ENCODE measurements around the gene ANKRD60.
A peak's percentile ranks its signal among the peaks of the same experiment; 100 is the strongest.

Gene ANKRD60

DNA sequence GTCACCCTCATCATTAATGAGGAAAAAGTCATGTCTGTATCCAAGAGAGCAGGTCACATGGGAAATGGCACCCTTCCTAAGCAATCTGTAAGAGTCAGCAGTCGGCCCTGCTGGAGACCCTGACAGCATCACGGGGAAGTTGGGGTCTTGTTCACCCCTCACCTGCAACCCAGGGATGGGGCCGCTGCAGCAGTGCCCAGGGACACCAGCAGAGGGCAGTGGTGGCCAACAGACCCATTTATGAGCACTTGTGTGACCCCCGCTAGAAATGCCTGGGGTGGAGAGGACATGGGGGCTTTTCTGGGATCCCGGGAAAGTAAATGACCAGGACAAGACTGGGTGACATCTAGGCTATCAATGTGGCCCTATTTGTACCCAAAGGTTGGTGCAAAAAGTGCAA is 35.9 kb downstream of the ANKRD60 start:
- DNase-seq (ENCODE audit: low read depth): no peak

DNA sequence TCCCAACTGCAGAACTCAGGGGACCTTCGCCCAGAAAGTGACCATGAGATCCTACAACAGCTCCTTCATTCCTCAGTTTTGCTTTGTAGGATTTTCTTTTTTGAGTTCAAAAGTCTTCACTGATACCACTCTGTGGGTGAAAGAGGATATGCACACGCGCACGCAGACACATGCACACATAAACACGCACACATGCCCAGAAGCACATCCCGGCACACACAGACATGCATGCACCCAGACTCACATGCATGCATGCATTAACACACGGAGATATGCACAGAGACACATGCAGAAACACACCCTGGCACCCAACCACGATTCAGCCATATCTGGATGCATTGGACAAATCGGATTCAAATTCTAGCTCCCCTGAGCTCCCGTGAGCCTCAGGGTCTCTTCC is 36.4 kb downstream of the ANKRD60 start:
- no peak for DNase-seq (ENCODE audit: low read depth)

DNA sequence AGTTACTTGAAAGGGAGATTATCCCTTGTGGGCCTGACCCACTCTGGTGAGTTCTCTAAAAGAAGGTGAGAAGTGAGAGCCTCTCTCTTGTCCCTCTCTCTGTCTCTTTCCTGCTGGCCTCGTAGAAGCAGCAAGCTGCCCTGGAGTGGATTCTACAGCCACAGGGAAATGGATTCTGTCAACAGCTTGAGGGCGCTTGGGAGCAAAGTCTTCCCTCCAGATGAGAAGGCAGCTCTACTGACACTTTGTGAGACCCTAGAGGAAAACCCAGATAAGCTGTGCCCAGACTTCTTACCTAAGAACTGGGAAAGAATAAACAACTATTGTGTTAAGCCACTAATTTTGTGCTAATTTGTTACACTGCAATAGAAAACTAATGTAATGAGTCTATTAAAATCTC is 39.9 kb downstream of the ANKRD60 start:
- no peak for DNase-seq (ENCODE audit: low read depth)

DNA sequence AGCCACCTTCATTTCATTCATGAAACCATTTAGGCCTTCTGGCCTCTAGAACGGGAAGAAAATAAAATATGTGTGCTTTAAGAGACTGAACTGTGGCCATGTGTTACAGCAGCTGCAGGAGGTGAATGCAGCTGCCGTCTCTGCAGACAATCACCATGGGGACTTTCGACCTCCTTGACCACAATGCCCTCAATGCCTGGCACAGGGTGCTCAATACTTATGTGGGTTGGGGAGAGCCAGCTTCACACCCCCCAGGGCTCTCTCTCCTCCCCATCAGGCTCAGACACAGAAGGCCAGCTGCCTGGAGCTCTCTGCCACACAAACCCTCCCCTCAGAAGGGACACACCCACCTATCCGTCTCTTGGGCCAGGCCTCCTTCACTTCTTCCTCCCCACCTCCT is 43.5 kb downstream of the ANKRD60 start:
- no peak for DNase-seq (ENCODE audit: low read depth)

DNA sequence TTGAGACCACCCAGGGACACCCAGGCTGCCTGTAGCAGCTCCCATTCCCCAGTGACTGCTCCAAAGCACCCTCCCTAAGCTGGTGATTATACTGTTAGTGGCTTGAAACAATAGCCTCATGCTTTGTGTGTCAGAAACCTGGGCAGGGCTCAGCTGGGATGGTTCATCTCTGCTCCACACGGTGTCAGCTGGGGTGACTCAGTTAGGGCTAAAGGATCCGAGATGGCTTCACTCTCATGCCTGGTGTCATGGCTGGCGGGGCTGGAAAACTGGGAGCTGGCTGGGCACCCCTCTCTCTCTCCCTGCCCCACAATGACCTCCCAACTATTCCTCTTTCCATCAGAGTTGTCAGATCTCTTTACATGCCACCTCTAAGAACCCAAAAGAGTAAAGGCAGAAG is 44.4 kb downstream of the ANKRD60 start:
- DNase-seq (ENCODE audit: low read depth): no peak

DNA sequence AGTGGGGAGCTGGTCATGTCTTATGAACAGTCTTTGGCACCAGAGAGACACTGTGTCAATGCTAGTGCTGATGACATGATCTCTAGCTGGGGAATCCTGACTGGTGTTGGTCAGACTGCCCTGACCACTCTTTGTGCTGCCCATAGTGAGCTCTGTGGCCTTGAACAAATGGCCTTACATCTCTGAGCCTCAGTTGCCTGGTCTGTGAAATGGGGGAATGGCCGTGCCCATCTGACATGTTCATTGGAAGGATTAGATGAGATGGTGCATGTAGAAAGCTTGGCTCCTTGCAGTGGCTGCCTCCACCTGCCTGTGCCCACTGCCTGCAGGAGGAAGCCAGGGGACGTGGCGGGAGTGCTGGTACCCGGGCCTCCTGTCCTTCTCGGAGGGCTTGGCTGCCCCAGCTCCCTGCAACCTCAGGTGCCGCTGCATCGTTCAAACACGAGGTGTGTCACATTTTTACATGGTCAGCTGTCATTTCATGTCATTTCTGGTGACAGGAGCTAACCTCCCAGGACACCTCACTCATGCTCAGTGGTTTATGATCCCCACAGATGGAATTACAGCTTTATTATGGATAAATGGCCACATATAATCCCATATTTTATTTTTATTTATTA is 45.8 kb downstream of the ANKRD60 start:
- no peak for DNase-seq (ENCODE audit: low read depth)

DNA sequence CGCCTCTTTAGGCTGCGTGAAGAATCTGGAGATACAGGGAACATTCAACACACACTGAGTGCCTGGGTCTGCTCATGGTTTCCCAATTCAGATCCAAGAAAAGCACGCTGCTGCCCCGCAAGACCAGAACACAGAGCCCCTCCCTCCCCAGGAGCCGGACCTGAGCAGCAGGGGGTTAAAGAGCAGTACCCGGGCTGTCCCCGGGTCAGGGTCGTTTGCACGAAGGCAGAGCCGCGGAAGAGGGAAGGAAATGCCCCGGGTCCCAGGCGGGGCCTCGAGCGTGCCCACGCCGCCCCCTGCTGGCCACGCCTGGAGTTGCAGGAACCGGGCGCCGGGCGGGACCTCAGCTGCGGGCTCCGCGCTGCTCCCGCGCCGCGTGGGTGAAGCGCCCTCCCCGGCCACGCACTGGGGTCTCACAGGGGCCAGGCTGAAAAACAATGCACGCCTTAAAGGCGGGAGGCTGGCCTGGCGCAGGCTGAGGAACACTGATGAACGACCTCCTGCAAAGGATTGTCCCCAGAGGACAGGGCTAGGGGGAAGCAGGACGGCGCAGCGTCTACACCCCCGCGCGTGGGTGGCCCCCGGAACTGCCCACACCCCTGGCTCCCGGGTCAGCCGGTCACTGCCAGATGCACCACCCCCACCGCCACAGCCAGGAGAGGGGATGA is 48.9 kb downstream of the ANKRD60 start:
- peak; percentile 69 for DNase-seq (ENCODE audit: low read depth)

DNA sequence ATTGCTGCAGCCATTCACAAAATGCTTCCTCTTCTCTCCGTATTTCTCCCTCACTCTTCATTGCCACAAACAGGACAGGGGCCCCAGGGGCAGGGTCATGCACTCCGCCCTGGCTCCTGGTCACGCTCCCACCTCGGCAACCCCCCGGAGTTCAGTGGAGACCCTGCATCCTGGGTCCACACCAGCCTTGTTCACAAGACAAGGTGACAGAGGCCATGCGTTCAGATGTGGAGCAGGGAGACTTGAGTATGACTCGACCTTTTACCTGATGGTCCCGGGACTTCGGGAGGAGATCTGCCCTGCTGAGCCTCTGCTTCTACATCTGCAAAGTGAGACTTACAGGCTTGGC is 49.4 kb downstream of the ANKRD60 start:
- DNase-seq (ENCODE audit: low read depth): no peak

DNA sequence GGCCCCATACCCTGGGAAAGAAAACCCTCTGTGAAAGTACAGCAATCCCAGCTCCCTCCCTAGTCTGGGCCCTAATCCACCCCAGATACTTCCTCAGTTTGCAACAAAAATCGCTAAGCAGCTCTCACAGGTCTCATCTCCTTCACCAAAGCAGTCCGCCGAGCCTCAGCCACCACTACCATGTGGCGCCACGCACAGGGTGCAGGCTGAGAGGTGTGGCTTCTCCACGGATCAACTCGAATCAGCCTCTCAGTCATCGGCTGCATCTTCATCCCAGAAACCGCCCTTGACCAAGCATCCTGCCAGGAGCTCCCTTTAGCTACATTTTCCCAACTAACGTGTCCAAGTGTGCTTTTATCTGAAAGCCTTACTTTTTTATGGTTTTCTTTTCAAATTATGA is 50.7 kb downstream of the ANKRD60 start:
- no peak for DNase-seq (ENCODE audit: low read depth)

DNA sequence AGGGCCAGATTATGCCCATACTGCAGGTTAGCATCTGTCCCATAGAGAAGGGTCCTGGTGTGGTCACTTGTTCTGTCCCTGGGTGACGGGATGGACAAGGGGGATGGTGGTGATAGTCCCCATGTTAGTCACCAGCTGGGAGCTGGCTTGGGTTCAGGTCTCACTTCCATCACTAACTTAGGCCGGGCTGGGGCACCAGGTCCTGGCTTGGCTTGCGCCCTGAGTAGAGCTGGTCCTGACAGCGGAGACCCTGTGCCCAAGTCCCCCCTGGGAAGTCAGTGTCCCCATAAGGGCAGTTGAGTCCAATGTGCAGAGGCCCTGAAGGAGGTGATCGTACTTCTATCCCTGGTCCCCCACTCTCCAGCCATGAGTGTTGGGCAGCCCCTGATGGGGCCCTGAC is 52.6 kb downstream of the ANKRD60 start:
- no peak for DNase-seq (ENCODE audit: low read depth)

DNA sequence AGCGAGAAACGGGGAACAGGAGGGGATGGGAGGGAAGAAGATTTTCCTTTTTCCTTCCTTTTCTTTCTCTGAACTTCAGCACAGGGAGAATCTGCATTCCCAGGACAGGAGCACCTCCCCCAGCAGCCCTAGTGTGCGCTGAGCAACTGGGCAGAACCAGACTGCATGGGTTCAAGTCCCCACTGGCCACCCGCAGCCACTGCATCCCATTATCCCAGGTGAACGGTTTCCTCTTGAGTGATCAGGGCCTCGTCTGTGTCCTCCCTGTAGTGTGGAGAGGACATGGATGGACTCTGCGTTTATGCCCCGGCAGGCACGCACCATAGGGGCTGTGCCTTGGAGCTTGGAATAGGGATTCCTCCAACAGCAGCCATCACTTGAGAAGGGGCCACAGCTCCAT is 53.0 kb downstream of the ANKRD60 start:
- no peak for DNase-seq (ENCODE audit: low read depth)

DNA sequence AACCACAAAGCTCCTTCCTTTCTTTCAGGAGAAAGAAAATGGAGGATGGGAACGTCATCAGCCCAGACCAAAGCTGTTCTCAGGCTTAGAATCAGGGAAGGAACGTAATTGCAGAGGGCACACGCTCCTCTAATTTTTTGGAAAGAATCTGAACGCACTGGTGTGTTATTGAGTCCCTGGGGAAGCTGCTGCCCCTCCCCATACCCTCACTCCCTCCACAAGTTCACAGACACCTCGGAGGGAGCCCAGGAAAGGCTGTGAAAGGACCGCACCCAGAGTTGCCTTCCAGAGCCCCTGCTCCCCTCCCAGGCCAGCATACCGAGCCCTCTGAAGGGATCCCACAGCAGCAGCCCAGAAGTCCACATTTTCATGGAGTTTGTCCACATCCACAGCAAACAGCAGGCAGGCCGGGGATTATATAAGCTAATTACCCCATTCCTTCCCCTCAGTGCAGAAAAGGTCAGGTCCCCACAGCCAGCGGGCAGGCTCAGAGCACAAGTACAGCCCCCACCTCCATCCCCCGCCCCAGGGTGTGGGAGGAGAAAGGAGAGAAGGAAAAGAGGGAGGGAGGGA is 53.7 kb downstream of the ANKRD60 start:
- no peak for DNase-seq (ENCODE audit: low read depth)

DNA sequence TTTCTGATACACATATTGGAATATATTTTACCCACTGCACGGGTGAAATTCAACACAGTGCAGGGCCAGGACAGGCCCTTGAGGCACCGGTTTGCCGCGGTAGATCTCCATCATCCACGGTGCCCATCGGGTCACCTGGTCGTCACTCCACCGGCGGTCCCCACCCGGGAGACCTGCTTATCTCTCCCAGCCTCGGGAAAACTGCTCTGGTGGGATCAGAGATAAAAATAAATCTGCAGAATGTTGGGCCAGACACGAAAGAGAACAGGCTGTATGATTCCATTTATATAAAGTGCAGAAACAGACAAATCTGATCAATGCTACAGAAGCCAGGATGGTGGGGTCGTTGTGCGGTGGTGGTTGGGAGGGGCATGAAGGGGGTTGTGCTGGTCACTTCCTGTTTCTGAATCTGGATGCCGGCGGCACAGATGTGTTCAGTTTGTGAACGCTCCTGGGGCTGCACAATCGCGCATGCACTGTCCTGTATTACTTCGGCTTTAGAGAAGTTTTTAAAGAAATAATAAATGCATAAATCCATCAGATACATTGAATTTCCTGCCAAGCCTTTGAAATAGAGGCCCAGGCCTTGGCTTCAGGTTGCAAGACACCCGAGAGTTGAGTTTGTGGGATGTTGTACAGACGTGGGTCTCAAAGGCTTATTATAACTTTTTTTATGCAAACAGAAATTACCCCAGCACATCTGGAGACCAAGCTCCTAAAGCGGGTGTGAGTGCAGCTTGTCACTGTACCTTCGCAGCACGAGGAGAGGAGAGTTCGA is 54.3 kb downstream of the ANKRD60 start:
- no peak for DNase-seq (ENCODE audit: low read depth)

DNA sequence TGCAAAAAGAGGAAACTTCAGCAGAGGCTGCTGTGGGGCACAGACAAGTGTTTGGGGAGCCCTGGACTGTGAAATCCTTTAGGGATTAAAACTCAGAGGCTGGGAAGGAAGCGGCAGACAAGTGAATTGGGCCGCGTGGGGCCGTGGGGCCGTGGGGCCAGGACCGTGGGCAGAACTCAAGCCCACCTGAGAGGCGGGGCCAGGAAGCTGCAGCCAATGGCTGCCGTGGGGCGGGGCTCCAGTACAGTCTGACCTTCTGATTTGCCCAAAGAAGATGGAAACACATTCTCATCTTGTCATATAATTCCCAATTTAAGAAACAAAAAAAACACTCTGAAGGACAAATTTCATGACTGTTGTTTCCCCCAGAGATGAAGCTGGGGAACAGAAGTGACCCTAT is 55.4 kb downstream of the ANKRD60 start:
- no peak for DNase-seq (ENCODE audit: low read depth)

DNA sequence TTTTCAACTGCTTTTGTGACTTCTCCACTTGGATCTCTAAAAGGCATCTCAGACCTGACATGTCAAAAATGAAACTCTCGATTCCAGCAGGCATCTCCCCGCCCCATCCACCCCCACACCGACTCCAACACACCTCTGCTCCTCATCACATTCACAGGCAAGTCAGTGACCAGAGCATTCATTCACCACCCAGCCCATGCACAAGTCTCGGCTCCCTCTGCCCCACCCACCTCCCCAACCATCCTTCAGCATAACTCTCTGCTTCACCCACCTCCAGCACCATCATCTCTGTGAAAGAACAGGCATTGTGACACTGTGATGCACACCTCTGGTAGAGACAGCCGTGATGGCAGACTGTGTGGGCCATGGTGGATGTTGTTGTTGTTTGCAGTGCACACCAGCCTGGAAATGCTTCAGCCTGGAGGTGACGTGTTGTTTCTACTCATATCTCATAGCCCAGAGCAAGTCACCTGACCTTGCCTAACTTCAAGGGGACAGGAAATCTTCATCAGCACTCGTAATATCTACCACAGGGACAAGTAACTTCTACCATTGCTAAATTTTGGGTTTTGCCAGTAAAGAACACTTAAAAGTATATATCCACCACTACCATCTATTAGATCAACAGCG is 56.5 kb downstream of the ANKRD60 start:
- DNase-seq (ENCODE audit: low read depth): no peak

DNA sequence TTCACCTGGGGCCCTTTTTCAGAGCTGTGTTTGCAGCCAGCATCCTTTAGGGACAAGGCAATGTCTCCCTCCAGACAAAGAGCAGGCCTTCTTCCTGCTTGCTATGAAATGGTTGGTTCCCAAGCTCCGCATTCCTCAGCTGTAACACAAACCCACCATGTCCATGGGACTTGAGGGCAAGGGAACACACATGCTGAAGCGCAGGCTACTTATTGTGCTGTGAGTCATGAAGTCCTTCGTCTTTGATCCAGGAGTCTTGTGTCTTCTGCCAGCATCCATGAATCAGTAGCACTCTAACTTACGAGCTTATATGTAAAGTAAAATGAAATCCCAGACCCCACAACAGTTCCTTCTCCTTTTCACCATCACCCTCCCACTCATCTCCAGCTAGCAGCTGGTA is 59.0 kb downstream of the ANKRD60 start:
- no peak for DNase-seq (ENCODE audit: low read depth)

DNA sequence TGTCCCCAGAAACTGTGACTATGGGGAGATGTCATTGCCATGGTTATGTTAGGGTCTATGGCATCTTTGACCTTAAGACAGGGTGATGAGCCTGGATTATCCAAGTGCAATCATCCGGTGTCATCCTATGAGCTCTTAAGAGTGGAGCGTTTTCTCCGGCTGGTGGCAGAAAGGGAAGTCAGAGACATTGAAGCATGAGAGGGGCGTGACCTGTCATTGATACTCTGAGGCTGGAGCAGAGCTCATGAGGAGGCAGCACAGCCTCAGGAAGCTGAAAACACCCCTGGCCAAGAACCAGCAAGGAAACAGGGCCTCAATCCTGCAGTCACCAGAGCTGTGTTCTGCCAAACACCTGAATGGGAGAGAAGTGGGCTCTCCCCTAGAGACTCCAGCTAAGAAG is 59.6 kb downstream of the ANKRD60 start:
- no peak for DNase-seq (ENCODE audit: low read depth)

DNA sequence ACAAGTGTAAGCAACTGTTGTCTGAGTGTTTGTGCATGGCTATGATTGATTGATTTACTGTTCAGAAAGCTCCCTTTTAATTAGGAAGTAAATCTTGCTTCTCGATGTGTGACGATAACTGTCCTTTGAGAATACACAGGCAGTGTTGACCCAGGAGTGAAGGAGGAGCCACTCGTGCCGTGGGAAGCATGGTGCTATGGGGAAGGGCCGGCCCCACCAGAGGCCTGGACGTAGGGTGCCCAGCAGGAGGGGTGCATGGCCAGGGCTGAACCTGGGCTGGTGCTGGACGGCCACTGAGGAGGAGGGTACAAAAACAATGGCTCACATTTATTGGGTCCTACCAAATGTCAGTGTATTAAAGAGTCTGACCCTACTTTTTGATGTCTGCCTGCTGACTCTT is 60.7 kb downstream of the ANKRD60 start:
- DNase-seq (ENCODE audit: low read depth): no peak
